ENCODE data around the gene CTBP1. TPM values are rescaled to one million over a fixed set of nuclear protein-coding genes. Genes with fewer than 3 reads are reported as not detected.
A peak's percentile ranks its signal among the peaks of the same experiment; 100 is the strongest.

CTBP1 gene
- total RNA-seq, 1 experiment from 2014 or later, result 184 TPM

DNA sequence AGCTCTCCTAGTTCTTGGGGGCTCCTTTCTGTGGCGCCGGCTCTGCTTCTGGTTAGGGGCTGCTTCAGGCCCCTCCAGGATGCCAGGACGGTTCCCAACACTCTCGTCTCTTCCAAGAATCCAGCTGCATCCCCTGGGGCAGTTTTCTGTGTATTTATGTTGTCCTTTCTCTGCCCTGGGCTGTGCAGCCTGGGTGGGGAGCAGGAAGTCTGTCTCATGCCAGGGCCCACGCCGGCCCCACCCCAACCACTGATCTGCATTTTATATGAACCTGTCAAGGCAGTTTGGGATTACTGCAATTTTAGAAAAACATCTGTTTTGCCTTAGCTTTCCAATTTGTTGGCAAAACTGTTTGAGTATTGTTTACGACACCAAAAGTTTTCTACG, 14.6 kb downstream of the CTBP1 start:
- TF ChIP-seq, protein P1, sequence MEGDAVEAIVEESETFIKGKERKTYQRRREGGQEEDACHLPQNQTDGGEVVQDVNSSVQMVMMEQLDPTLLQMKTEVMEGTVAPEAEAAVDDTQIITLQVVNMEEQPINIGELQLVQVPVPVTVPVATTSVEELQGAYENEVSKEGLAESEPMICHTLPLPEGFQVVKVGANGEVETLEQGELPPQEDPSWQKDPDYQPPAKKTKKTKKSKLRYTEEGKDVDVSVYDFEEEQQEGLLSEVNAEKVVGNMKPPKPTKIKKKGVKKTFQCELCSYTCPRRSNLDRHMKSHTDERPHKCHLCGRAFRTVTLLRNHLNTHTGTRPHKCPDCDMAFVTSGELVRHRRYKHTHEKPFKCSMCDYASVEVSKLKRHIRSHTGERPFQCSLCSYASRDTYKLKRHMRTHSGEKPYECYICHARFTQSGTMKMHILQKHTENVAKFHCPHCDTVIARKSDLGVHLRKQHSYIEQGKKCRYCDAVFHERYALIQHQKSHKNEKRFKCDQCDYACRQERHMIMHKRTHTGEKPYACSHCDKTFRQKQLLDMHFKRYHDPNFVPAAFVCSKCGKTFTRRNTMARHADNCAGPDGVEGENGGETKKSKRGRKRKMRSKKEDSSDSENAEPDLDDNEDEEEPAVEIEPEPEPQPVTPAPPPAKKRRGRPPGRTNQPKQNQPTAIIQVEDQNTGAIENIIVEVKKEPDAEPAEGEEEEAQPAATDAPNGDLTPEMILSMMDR (IDR thresholded peaks at IDR 0.05; ENCODE audit: insufficient read depth in 1 of 2, low read depth in 1 of 2, low read length in 1 of 2, severe bottlenecking in 1 of 2, unreplicated experiment in 1 of 2), result no peak
- Mint-ChIP-seq H3K27ac (ENCODE audit: unreplicated experiment) (peak overlapping the region; percentile 71), H3K27me3 (ENCODE audit: insufficient read depth, unreplicated experiment) (no peaks in the 10 kb centered on the region), H3K9me3 (ENCODE audit: unreplicated experiment) (no peaks in the 10 kb centered on the region), H3K4me3 (ENCODE audit: unreplicated experiment) (no peak overlapping the region), H3K4me1 (ENCODE audit: low read depth, unreplicated experiment) (no peaks in the 10 kb centered on the region), H3K36me3 (ENCODE audit: insufficient read depth, unreplicated experiment) (peaks cover 67% of the 10 kb centered on the region)
- CTCF ChIA-PET, result no interaction called here
- H3K4me3 ChIP-seq (ENCODE audit: low read depth, low read length), result no peak overlapping the region
- intact Hi-C loops (cut with micrococcal nuclease; ENCODE audit: unreplicated experiment), result no loop called here
- POLR2A ChIA-PET, result no interaction called here
- no TSS peak for BruUV-seq (replicated peaks)
- no peaks in the 10 kb centered on the region for H3K9me3 ChIP-seq
- no peak for DNase-seq
- H3K27me3 ChIP-seq (replicated peaks; ENCODE audit: control insufficient read depth, insufficient read depth, low read length), result no peaks in the 10 kb centered on the region
- peaks cover 4% of the 10 kb centered on the region for H3K36me3 ChIP-seq (ENCODE audit: control insufficient read depth, insufficient read depth, low read length)
- H3K4me1 ChIP-seq, result no peaks in the 10 kb centered on the region

DNA sequence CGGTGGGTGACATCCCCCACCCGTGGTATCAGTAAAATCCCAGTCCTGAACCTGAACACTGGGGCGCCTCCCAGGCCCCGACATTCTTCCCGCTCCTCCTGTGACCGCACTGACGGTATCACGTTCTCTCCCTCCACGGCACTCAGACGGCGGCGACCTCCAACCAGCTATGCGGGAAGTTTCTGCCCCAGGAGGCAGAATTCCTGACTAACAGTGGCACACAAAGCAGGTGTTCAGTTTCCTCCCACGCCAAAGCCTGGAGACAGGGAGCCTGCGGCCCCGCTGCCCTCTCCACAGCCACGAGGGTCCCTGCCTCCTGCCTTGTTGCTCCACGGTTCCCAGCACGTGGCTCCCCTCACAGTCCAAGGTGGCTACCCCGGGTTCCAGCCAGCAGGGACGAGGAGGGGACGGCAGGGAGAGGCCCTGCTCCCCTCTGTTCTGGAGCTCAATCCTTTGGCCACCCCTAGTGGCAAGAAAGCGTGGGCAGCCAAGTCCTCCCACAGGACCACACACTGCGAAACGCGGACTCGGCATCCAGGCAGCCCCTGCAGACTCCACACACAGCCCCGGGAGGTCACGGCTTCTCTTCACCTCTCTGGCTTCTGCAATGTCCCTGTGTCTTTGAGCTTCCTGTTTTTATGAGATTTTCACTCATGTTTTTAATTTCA, 15.2 kb downstream of the CTBP1 start:
- Histone ChIP-seq H3K4me3 (ENCODE audit: low read depth, low read length) (no peak overlapping the region), H3K4me1 (no peaks in the 10 kb centered on the region), H3K36me3 (ENCODE audit: control insufficient read depth, insufficient read depth, low read length) (peaks cover 4% of the 10 kb centered on the region), H3K9me3 (no peaks in the 10 kb centered on the region), H3K27me3 (replicated peaks; ENCODE audit: control insufficient read depth, insufficient read depth, low read length) (no peaks in the 10 kb centered on the region)
- Mint-ChIP-seq H3K4me1 (ENCODE audit: low read depth, unreplicated experiment) (no peaks in the 10 kb centered on the region), H3K27ac (ENCODE audit: unreplicated experiment) (peak overlapping the region; percentile 71), H3K27me3 (ENCODE audit: insufficient read depth, unreplicated experiment) (no peaks in the 10 kb centered on the region), H3K4me3 (ENCODE audit: unreplicated experiment) (no peak overlapping the region), H3K36me3 (ENCODE audit: insufficient read depth, unreplicated experiment) (peaks cover 70% of the 10 kb centered on the region), H3K9me3 (ENCODE audit: unreplicated experiment) (no peaks in the 10 kb centered on the region)
- no TSS peak for BruUV-seq (replicated peaks)
- intact Hi-C loops (cut with micrococcal nuclease; ENCODE audit: unreplicated experiment), result no loop called here
- DNase-seq, result no peak
- TF ChIP-seq, protein P1 (IDR thresholded peaks at IDR 0.05; ENCODE audit: insufficient read depth in 1 of 2, low read depth in 1 of 2, low read length in 1 of 2, severe bottlenecking in 1 of 2, unreplicated experiment in 1 of 2), result no peak
- CTCF ChIA-PET, result no interaction called here
- POLR2A ChIA-PET, result no interaction called here

DNA sequence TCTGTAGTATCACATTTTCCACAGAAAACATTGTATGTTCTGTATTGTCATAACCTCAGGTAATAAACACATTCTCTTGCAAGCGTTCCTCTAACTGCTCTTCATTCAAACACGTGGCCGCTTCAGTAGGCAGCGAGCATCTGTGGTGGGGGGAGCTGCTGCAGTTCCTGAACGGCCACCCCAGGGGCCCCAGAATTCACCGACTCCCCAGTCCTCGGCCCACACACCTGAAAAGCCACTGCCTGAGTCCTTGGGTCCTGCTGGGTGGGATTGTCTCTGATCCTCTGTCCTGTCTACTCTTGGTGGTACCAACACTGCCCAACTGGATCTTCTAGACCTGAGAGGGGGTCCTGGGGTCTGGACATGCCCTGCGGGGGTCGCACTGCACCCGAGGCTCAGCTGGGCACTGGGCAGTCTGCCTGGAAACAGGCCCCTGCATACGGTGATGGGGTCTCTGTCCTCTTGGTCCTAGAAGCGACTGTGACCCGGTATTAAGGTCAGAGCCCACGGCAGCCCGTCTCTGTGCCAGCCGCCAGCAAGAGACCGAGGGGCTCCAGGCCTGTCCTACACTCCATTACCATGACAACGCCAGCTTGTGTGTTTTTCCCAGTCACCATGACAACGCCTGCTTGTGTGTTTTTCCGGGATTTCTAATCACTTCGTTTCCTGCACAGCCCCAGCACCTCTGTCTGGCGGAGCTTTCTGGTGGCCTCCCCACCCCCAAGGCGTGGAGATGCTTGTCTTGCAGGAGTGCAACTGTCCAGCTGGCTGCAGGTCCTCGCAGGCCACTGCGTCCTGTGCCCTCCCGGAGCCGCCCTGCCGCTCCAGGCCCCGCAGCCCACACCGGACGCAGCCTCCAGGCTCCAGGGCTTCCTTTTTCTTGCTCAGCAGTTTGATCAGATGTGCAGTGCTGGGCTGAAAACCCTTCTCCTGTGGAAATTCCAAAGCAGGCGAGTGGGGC, 16.0 kb downstream of the CTBP1 start:
- TF ChIP-seq, protein P1 (IDR thresholded peaks at IDR 0.05; ENCODE audit: insufficient read depth in 1 of 2, low read depth in 1 of 2, low read length in 1 of 2, severe bottlenecking in 1 of 2, unreplicated experiment in 1 of 2), result no peak
- Histone ChIP-seq H3K4me3 (ENCODE audit: low read depth, low read length) (no peak overlapping the region), H3K4me1 (no peaks in the 10 kb centered on the region), H3K9me3 (no peaks in the 10 kb centered on the region), H3K27me3 (replicated peaks; ENCODE audit: control insufficient read depth, insufficient read depth, low read length) (no peaks in the 10 kb centered on the region), H3K36me3 (ENCODE audit: control insufficient read depth, insufficient read depth, low read length) (peaks cover 4% of the 10 kb centered on the region)
- no peak for DNase-seq
- CTCF ChIA-PET, result no interaction called here
- BruUV-seq (replicated peaks), result no TSS peak
- no peak overlapping the region for H3K4me3 Mint-ChIP-seq (ENCODE audit: unreplicated experiment)
- H3K27me3 Mint-ChIP-seq (ENCODE audit: insufficient read depth, unreplicated experiment), result no peaks in the 10 kb centered on the region
- H3K9me3 Mint-ChIP-seq (ENCODE audit: unreplicated experiment), result no peaks in the 10 kb centered on the region
- intact Hi-C loops (cut with micrococcal nuclease; ENCODE audit: unreplicated experiment), result no loop called here
- H3K36me3 Mint-ChIP-seq (ENCODE audit: insufficient read depth, unreplicated experiment), result peaks cover 70% of the 10 kb centered on the region
- POLR2A ChIA-PET, result no interaction called here
- peak overlapping the region; percentile 71 for H3K27ac Mint-ChIP-seq (ENCODE audit: unreplicated experiment)
- H3K4me1 Mint-ChIP-seq (ENCODE audit: low read depth, unreplicated experiment), result no peaks in the 10 kb centered on the region

Measured in Caco-2 (cell line).